DMS 273 treated with DMSO at 0.1 percent for 48 hours (cell line): ENCODE results near the gene OR51B5.
"Not testable (repeated sequence)": the region's sequence is repeated elsewhere in the genome, so short reads cannot be mapped to it uniquely, and the experiment has no call there.

Experiments used
- DNase-seq: peaks from one replicate; lab custom pipeline; 2025; lab: John Stamatoyannopoulos, UW

The OR51B5 gene

GRCh38 chr11:5343474-5344335 is at the start of gene OR51B5:
Gene OR51B5, minus strand, starts transcription at chr11:5343524. Its CDS starts 0 bp downstream, at chr11:5343524.
- DNase-seq: no peak

DNA sequence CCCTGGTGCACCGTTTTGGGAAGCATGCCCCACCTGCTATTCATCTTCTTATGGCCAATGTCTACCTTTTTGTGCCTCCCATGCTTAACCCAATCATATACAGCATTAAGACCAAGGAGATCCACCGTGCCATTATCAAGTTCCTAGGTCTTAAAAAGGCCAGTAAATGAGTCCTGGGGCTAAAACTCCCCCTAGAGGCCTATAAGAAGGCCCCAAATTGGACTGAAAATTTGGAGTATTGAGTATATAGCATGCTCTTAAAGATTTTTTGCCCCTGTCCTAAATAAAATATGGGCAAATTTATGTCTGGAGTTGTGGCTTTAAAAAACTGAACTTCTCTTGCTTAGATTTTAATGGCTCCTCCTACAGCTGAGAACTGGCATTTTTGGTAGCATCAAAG is 46.9 kb upstream of the OR51B5 start:
- DNase-seq: no peak

- DNase-seq: no peak
Observed at GRCh38 chr11:5384335-5384734, 41.0 kb upstream of the OR51B5 start.

DNA sequence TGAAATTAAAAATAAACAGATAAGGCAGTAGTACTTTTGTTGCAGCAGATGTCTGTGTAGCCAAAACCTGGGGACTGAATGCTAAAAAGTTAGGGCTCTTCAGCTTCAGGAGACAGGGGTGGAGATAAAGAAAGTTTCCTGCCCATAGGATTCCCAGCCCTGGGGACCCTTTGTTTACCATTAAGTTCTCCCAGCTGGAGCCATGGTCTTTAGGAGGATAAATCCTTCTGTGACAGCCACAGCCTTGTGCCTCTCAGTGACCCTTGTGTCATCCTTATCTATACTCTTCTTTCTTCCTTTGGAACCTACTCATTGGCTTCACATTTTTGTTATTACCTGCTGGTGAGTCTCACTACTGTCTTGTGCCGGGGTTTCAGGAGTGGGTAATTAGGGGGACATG is 40.3 kb upstream of the OR51B5 start, which contains the start of gene OR51M1:
OR51M1 (plus strand) TSS at position 237 of the 400 bp plus-strand sequence. CDS start 5,587 bp downstream, outside the sequence.
- DNase-seq: no peak

DNA sequence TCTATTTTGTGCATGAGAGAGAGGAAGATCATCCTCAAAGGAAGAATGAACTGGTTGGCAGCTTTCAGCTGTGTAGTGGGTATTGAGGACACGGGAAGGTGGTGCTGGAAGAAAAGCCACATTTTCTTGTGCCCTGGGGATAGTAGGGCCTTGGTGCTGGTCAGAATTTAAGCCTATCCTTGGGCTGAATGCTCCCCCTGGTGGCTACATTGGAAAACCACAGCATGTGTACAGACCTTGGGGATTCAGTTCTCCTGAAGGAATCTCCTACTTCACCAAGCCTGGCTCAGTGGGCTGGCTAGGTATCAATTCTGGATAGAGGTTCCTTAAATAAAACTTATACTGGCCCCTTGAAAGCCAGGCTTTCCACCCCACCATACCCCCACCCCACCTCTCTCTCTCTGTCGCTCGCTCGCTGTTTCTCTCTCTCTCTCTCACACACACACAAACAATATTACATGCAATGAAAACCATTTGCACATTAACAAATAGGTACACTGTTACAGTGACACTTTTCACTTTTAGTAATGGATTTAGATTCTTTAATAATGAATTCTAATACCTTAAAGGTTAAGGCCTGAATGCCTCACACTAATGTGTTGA is 37.5 kb upstream of the OR51B5 start:
- no peak for DNase-seq

DNA sequence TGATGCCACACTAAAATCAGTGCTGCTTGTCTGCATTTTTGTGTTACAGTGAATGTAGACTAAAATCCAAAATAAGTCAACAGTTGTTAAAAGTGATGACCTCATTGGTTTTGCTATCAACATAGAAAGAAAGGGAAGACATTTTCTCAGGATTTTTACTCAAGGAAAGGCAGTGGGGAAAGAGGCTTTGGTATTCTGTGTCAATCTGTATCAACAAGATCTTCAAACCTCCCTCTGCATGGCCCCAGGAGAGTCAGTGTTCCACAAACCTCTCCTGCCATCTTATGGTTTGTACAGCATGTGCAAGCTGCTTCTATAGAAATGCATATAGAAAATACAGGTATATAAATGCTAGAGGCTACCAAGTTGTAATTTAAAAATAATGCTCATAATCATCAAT is 26.5 kb upstream of the OR51B5 start:
- DNase-seq: no peak

DNA sequence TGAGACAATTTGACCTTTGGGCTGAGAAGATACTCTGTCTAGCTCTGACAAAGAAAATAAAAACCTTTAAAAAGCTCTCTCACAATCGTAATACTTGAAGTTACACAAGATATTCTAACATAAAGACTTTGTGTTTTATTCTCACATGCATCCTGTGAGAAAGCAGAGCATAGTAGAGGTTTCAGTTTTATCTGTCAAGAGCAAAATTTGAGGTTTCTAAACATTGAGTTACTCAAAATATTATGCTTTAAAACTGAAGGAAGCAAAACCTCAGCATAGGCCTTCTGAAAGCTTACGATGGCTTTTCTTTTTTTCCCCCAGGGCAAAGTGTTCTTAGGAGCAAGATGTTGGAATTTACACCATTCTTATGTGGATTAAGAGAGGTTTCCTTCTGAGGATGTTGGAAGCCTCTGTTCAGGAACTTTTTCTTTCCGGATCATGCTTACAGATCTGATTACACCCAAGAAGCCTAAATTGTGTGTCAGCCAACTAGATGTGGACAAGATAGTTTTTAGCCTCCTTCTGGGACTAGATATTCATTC is 25.2 kb upstream of the OR51B5 start:
- no peak for DNase-seq

- no peak for DNase-seq
Observed at GRCh38 chr11:5367448-5368074, 24.2 kb upstream of the OR51B5 start.

DNA sequence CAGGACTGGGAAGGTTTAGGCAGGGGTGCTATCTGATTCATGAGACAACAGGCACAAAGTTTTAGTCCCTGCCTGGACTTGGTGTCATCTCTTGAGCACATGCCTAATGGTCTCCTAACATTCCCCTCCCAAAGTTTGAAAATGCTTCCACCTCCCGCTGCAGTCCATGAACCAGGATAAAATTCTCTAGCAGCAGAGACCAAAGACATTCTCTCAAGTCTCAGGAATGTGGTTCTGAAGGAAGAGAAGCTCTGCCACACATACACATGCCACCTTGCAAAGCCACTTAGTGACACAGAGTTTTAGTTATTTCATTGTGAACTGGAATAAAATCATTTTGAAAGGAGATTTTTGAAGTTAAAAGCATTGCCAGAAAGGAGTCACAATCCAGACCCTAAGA is 23.5 kb upstream of the OR51B5 start:
- no peak for DNase-seq

DNA sequence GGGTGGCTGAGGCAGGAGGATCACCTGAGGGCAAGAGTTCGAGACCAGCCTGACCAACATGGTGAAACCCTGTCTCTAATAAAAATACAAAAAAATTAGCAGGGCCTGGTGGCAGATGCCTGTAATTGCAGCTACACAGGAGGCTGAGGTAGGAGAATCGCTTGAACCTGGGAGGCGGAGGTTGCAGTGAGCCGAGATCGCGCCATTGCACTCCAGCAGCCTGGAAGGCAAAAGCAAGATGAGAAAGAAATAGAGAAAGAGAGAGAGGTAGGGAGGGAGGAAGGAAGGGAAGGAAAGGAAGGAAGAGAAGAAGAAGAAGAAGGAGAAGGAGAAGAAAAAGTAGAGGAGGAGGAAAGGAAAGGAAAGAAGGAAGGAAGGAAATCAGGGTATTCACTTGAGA is 23.0 kb upstream of the OR51B5 start:
- DNase-seq: not testable (repeated sequence)

- no peak for DNase-seq
Observed at GRCh38 chr11:5364214-5364613, 20.9 kb upstream of the OR51B5 start.

DNA sequence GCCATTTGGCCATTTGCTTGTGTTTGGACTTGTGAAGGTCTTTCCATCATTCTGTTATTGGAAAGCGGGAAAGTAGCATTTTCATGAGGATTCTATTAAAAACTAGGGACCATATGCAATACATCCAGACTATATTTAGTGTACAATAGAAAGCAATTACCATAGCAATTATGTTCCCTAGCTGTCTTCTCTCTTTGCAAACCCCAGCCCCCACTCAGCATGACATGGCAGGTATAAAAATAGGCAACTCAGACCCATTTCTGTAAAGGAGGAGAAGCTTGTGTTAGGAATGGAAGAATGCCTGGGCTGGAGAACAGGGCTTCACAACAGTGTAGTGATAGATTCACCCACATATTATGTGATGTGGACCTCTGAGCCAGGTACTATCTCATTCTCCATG is 20.4 kb upstream of the OR51B5 start:
- DNase-seq: no peak

DNA sequence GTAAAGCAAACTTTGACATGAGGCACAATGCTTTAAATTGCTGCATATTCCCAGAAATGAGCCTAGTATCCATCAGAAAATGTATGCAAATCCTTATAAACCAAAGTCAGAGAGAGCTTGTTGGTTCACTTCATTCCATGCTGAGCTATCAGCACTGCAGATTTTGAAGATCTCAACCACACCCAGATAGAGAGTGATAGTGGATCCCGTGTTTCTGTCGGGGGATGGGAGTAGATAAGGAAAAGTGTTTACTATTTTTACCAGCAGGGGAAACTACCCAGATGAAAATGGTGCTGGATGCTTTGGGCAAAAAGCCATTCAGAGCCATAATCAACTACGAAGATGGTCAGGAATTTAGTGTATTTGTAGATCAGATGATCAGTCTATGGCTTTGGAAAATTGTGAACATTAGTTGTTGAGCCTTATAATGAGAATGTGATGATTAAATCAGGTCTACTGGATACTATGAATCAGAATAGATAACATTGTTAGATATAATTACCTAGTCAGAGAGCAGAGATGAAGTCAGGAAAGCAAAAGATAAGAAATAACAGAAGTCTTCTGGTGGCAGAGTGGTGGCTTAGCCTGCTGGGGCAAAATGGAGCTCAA is 18.8 kb upstream of the OR51B5 start:
- DNase-seq: no peak

DNA sequence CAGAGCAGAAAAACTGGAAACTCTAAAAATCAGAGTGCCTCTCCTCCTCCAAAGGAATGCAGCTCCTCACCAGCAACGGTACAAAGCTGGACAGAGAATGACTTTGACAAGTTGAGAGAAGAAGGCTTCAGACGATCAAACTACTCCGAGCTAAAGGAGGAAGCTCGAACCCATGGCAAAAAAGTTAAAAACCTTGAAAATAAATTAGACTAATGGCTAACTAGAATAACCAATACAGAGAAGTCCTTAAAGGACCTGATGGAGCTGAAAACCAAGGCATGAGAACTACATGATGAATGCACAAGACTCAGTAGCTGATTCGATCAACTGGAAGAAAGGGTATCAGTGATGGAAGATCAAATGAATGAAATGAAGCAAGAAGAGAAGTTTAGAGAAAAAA is 12.7 kb upstream of the OR51B5 start:
- not testable (repeated sequence) for DNase-seq

DNA sequence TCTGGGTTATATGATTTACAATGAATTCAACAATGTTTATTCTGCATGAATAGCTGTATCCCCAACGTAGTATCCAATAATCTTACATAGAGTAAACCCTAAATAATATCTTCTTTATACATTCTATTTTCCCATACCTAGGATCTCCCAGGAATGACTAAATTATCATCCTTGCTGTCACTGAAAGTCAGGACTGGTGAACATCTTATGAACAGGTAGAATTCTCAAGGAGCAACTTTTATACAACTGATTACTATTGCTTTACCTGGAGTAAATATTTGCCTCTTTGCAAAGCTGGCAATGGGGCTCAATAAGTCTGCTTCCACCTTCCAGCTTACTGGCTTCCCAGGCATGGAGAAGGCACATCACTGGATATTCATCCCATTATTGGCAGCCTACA is 7.9 kb upstream of the OR51B5 start, which contains the start of gene OR51B6:
OR51B6 (plus strand) TSS at position 301 of the 400 bp plus-strand sequence; CDS start at position 301, 0 bp downstream.
- DNase-seq: no peak

GRCh38 chr11:5349550-5349949 is 6.2 kb upstream of the OR51B5 start:
- DNase-seq: no peak

- DNase-seq: no peak
Observed at GRCh38 chr11:5348551-5349194, 5.3 kb upstream of the OR51B5 start.

DNA sequence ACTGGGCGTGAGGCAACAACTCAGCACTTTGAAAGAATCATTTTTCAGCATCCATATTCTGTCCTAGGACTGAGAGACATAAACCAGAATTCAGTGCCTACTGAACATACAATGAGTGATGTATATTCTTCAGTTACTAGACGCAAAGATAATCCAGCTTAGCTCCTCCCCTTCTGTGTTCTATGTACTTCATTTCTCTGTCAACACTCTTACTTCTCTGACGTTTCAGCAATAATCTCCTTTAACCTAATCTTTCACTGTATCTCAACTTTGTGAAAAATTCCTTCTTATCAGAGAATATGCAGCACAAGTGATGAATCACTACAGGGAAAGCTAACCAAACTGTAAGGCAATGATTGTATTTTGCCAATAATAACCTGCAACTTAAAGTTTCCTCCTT is 2.5 kb upstream of the OR51B5 start:
- no peak for DNase-seq

DNA sequence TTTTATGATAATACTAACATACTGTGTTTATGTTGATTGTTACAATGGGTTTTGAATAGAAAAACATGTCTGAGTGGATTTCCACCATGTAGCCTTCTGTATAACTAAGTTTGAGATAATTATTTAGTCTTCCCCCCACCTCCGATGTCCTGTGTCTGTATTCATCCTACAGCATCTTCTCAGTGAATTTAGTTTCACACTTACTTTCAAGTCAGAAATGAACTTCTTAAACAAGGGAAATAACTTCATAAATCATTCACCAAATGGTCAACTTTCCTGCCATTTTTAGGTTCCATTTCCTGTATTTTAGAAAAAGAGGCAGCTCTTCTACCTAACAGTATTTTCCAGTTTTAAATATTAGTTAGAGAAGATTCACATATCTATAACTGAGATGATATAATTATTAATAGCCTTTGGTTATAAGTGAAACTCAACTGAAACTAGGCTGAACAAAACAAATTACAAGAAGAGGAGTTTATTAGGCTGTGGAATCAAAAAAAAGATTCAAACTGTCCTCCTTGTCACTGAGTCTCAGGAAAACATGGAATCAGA is 3.5 kb downstream of the OR51B5 start:
- no peak for DNase-seq

GRCh38 chr11:5337253-5337652 is 6.1 kb downstream of the OR51B5 start:
- not testable (repeated sequence) for DNase-seq

GRCh38 chr11:5336331-5336730 is 7.0 kb downstream of the OR51B5 start:
- no peak for DNase-seq
